Dermis blood vessel endothelial cell (primary cell): ENCODE data around the gene VDAC1. TPM values are rescaled to one million over a fixed set of nuclear protein-coding genes. Genes with fewer than 3 reads are reported as not detected.

Source experiments
- DNase-seq: peaks from one replicate; pipeline ENCODE4 v3.0.0; 2010
- total RNA-seq: library from RNA; depleted of rRNA; stranded (reverse); fragments of >200 nt; gene quantifications from 2 replicates; pipeline ENCODE4 v1.2.3, GENCODE V29; 2014

VDAC1 gene
- total RNA-seq, 1 donor from 2014 or later = 261 TPM

DNA sequence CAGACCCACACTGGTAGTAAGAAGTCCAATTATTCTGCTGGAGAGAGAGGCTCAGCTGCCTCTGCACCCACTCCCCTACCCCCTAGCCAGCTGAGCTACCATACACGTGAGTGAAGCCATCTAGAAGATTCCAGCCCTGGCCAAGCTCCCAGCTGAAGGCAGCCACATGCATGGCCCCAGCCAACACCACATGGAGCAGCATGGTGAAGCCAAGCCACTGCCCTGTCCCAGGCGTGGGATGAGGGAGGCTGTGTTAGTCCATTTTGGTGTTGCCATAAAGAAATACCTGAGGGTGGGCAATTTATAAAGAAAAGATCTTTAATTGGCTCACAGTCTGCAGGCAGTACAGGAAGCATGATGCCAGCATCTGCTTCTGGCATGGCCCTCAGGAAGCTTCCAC is 20.0 kb upstream of the VDAC1 start:
- no peak for DNase-seq

- no peak for DNase-seq
Observed at GRCh38 chr5:134022333-134022732, 17.6 kb upstream of the VDAC1 start.

GRCh38 chr5:134020188-134020587 is 15.4 kb upstream of the VDAC1 start:
- DNase-seq = no peak

- no peak for DNase-seq
Observed at GRCh38 chr5:134019636-134020035, 14.9 kb upstream of the VDAC1 start.

- no peak for DNase-seq
Observed at GRCh38 chr5:134018986-134019316, 14.2 kb upstream of the VDAC1 start.

GRCh38 chr5:134018154-134018985 is 13.6 kb upstream of the VDAC1 start:
- no peak for DNase-seq

DNA sequence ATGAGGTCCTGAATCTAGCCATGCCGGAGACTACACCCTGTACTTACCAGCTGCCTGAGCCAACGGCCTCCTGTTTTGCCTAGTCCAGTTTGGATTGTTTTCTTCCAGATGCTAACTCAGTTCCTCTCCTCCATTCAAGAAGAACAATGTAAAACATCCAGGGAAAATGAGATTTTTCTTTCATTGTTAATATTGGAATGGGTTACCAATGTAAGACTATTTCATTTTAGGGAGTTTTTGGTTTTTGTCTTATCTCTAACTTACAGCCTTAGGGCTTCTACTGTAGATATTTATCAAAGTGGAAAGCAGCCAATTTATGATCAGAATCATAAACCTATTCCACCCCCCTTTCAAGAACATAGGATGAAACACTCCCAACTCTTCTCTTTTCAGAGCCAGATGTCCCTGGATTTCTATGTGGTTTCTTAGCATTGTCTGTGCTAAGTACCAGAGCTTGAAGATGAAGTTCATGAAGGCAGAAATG is 3.5 kb upstream of the VDAC1 start:
- no peak for DNase-seq

- no peak for DNase-seq
Observed at GRCh38 chr5:134007581-134008265, 2.9 kb upstream of the VDAC1 start.

GRCh38 chr5:134006115-134006514 is 1.3 kb upstream of the VDAC1 start:
- no peak for DNase-seq

DNA sequence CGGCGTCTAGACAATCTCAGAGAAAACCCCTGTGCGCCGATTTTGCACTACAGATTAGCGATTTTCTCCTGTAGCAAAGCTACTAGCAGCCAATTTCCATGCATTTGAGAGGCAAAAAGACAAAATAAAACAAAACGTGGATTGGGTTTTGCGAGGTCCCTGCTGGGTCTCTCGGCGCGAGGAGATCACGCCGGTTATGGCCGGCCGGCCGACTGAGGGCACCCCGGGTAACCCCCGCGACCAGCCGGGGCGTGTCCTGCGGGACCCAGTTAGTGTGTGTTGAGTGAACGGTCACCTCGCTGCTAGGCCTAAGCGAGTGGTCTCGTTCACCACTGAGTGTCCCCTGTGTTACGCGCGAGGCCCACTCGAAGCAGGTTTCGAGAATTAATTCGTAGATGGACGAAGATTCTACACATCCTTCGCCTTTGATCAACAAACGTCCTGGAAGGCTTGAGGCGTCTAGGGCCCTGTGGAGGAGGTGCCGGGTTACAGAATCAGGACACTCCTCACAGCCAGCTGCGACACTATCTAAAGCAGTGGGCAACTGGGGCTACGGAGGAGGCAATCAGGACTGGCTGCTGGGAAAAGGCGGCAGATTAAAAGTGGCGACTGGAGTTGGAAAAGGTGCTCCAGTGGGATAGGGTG is 764 bp upstream of the VDAC1 start:
- no peak for DNase-seq

GRCh38 chr5:134003817-134004625 is 754 bp downstream of the VDAC1 start:
- DNase-seq = peak; percentile 64

- no peak for DNase-seq
Observed at GRCh38 chr5:134003064-134003816, 1.5 kb downstream of the VDAC1 start.

- DNase-seq = no peak
Observed at GRCh38 chr5:134001938-134002731, 2.6 kb downstream of the VDAC1 start.

- DNase-seq = no peak
Observed at GRCh38 chr5:134000696-134001453, 3.9 kb downstream of the VDAC1 start.

DNA sequence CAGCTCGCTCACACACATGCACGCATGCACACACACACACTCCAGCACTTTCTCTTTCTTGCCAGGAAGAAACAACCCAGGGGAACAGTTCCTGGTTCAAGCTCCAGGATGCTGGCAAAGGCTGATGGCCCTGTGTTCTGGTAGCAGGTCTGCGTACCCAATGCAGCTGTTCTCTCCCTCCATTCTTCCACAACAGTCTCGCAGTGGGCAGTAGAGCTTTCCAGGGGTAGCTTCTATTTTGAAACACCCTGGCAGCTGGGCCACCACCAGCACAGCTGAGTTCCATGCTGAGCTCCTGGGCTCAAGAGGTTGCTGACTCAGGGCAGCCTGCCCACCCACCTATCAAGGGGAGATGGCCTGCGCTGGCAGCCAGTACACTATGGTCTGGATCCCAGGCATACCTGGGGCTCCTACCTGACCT is 4.7 kb downstream of the VDAC1 start:
- DNase-seq = no peak

DNA sequence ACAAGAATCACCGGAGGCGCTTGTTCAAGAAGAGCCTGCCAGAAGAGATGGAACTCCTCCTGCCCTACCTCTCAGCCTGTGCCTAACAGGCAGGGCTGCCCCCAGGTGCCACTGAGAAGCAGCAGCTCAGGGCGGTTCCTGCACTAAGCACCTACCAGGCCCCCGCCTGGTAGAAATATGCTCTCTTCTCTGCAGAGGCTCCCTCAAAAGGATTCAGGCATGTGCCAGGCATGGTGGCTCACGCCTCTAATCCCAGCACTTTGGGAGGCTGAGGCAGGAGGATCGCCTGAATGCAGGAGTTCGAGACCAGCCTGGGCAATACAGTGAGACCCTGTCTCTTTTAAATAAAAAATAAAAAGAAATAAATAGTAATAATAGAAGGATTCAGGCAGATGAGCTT is 6.0 kb downstream of the VDAC1 start:
- DNase-seq = no peak

DNA sequence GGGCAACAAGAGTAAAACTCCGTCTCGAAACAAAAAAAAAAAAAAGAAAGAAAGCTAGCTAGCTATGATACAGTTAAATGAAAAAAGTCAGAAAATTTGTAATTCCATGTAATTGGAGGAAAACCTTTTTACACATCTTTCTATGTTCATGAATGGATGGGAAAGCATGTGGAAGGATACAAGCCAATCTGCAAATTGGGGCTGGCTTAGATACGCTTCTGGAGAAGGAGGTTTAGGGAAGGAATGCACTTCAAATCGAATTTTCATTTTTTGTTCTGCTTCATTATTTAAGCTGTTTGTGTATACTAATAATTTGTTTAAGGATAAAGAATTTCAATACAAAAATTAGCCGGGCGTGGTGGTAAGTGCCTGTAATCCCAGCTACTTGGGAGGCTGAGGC is 6.7 kb downstream of the VDAC1 start:
- no peak for DNase-seq

GRCh38 chr5:133996683-133997252 is 8.0 kb downstream of the VDAC1 start:
- peak; percentile 37 for DNase-seq

DNA sequence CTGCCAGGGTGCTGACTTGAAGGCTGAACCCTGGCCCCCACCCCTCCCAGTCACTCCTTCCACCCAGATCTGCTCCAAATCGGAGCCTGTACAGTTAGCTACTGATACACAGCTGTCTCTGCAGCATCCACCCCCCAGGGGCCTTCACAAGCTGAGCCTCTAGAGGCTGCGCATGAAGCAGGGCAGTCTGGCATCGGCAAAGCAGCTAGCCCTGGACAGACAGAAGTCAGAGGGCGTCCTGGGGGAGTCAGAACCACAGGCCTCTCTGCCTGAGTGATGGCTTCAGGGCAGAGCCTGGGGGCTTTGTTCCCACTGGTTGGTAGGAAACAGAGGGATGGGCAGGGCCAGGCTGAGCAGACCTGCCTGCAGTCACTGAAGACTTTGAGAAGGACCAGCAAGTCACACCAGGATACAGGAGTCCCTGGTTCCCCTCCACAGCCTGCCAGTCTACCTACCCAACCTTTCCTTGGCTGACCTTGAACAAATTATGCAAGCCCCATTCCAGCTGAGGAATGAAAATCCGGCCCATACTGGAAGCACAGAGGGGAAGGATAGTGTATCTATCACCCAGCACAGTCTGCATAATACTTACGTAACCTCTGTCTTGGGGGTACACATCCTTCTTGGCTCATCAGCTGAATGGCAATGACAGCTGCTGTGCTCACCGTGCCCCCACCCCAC is 8.8 kb downstream of the VDAC1 start:
- no peak for DNase-seq
